Breast epithelium (tissue), 3 donors: ENCODE results near the gene RNF146. TPM values are rescaled to one million over a fixed set of nuclear protein-coding genes. Genes with fewer than 3 reads are reported as not detected.

Experiments used
- total RNA-seq, 3 donors: library from RNA; depleted of rRNA; stranded (reverse); fragments of >200 nt; gene quantifications; one replicate each; pipeline ENCODE4 v1.1.0, GENCODE V29; 2016

RNF146 gene
- total RNA-seq, 3 donors from 2014 or later = 77.7 to 86.3 (median 77.9) TPM

Other genes with a start within 250 kb of the RNF146 start
- gene RSPO3, start 148.2 kb upstream of the RNF146 start, total RNA-seq = 10 to 100 TPM in 2 of 3 donors, 1 to 10 TPM in 1; 5.9 to 23.3 (median 16.2) TPM
- 10 to 100 TPM; 56.7 to 93.7 (median 82.2) TPM for gene ECHDC1, start 76.7 kb downstream of the RNF146 start, total RNA-seq
- gene KIAA0408, start 192.5 kb downstream of the RNF146 start, total RNA-seq = 10 to 100 TPM in 1 of 3 donors, 1 to 10 TPM in 2; 2.2 to 42.7 (median 3.3) TPM